HG03571 (cell line): ENCODE data around the gene CLIC6.
A peak's percentile ranks its signal among the peaks of the same experiment; 100 is the strongest.

Experiments
- ATAC-seq: cut with Tn5 transposase; IDR thresholded peaks from one replicate; pipeline ENCODE4 v1.9.1; 2021; ENCODE audit not compliant: unreplicated experiment

Gene CLIC6

GRCh38 chr21:34724131-34724856 lies 55.5 kb downstream of the CLIC6 start:
- no peak for ATAC-seq

- no peak for ATAC-seq
Observed at GRCh38 chr21:34724857-34725195, 56.0 kb downstream of the CLIC6 start.

GRCh38 chr21:34726627-34727337 lies 58.0 kb downstream of the CLIC6 start:
- no peak for ATAC-seq

GRCh38 chr21:34728479-34728878 lies 59.7 kb downstream of the CLIC6 start:
- ATAC-seq: no peak

GRCh38 chr21:34730194-34730593 lies 61.4 kb downstream of the CLIC6 start:
- no peak for ATAC-seq

GRCh38 chr21:34730756-34731445 lies 62.1 kb downstream of the CLIC6 start:
- ATAC-seq: no peak

GRCh38 chr21:34732388-34732821 lies 63.6 kb downstream of the CLIC6 start:
- no peak for ATAC-seq

- ATAC-seq: no peak
Observed at GRCh38 chr21:34733852-34734251, 65.1 kb downstream of the CLIC6 start.

GRCh38 chr21:34734696-34735095 lies 65.9 kb downstream of the CLIC6 start:
- ATAC-seq: no peak

- ATAC-seq: no peak
Observed at GRCh38 chr21:34736116-34736874, 67.5 kb downstream of the CLIC6 start.

- no peak for ATAC-seq
Observed at GRCh38 chr21:34737115-34737514, 68.3 kb downstream of the CLIC6 start.

- no peak for ATAC-seq
Observed at GRCh38 chr21:34740198-34740597, 71.4 kb downstream of the CLIC6 start.

GRCh38 chr21:34743285-34743684 lies 74.5 kb downstream of the CLIC6 start:
- no peak for ATAC-seq

GRCh38 chr21:34743831-34744230 lies 75.0 kb downstream of the CLIC6 start:
- ATAC-seq: no peak

GRCh38 chr21:34744801-34745200 lies 76.0 kb downstream of the CLIC6 start:
- no peak for ATAC-seq

GRCh38 chr21:34745557-34746255 lies 76.9 kb downstream of the CLIC6 start:
- ATAC-seq: peak; percentile 66

GRCh38 chr21:34748862-34749261 lies 80.1 kb downstream of the CLIC6 start:
- no peak for ATAC-seq

- no peak for ATAC-seq
Observed at GRCh38 chr21:34754690-34755647, 86.2 kb downstream of the CLIC6 start.

GRCh38 chr21:34761758-34762330 lies 93.0 kb downstream of the CLIC6 start:
- ATAC-seq: no peak
